ENCODE data around the gene ZBTB20.

ZBTB20 gene

GRCh38 chr3:114308830-114309229 lies 838.3 kb downstream of the ZBTB20 start:
- DNase-seq, result no peak

GRCh38 chr3:114308377-114308776 lies 838.7 kb downstream of the ZBTB20 start:
- DNase-seq, result no peak

- DNase-seq, result no peak
Observed at GRCh38 chr3:114307832-114308231, 839.3 kb downstream of the ZBTB20 start.

- no peak for DNase-seq
Observed at GRCh38 chr3:114307222-114307830, 839.8 kb downstream of the ZBTB20 start.

- no peak for DNase-seq
Observed at GRCh38 chr3:114299941-114300624, 847.0 kb downstream of the ZBTB20 start.

- DNase-seq, result no peak
Observed at GRCh38 chr3:114299421-114299820, 847.7 kb downstream of the ZBTB20 start.

GRCh38 chr3:114295946-114296345 lies 851.1 kb downstream of the ZBTB20 start:
- no peak for DNase-seq

- DNase-seq, result no peak
Observed at GRCh38 chr3:114294940-114295480, 852.1 kb downstream of the ZBTB20 start.

GRCh38 chr3:114293838-114294535 lies 853.1 kb downstream of the ZBTB20 start, which contains the start of gene TIGIT:
Gene TIGIT, plus strand, starts transcription at chr3:114294028. Its CDS starts 34 bp downstream, at chr3:114294062.
- DNase-seq, result no peak

- peak; percentile 56 for DNase-seq
Observed at GRCh38 chr3:114290911-114291901, 855.9 kb downstream of the ZBTB20 start.

- DNase-seq, result no peak
Observed at GRCh38 chr3:114286266-114286665, 860.8 kb downstream of the ZBTB20 start.

GRCh38 chr3:114285648-114286230 lies 861.3 kb downstream of the ZBTB20 start:
- DNase-seq, result no peak

GRCh38 chr3:114284644-114285043 lies 862.4 kb downstream of the ZBTB20 start:
- no peak for DNase-seq
